ENCODE measurements around the gene SLC41A1. TPM values are rescaled to one million over a fixed set of nuclear protein-coding genes. Genes with fewer than 3 reads are reported as not detected.

SLC41A1 gene
- total RNA-seq, 1 donor from 2014 or later: 19.4 TPM

- H3K4me3 Mint-ChIP-seq: no peak overlapping the region
Observed at GRCh38 chr1:205792961-205793673, 19.9 kb downstream of the SLC41A1 start.

DNA sequence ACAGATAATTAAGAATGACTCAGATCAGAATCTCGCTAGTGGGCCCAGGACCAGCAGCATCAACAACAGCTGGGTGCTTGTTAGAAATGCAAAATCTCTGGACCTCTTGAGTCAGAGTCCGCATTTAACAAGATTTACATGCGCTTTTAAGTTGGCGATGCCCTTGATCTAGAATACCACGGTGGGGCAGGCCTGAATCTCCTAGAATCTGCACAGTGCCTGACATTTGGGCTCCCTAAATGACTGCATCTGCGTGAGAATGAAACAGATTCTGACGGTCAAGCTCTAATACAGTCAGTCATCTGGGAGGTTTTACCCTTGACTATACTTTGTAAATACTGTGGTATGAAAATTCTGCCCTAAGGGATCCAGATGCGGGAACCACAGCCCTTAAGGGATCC is 20.5 kb downstream of the SLC41A1 start:
- no peaks in the 10 kb centered on the region for H3K4me1 Mint-ChIP-seq
- no peaks in the 10 kb centered on the region for H3K27me3 Mint-ChIP-seq (ENCODE audit: low read depth)
- H3K27ac Mint-ChIP-seq: no peak overlapping the region
- TF ChIP-seq CTCF (IDR thresholded peaks at IDR 0.05; ENCODE audit: unreplicated experiment): no peak
- no peaks in the 10 kb centered on the region for H3K9me3 Mint-ChIP-seq
- peaks cover 18% of the 10 kb centered on the region for H3K36me3 Mint-ChIP-seq
- DNase-seq (ENCODE audit: low spot score in 2 of 2, unreplicated experiment in 2 of 2): no peak
- no peak overlapping the region for H3K4me3 Mint-ChIP-seq

More at GRCh38 chr1:205792961-205793673, 19.9 kb downstream of the SLC41A1 start:
- TF ChIP-seq CTCF (IDR thresholded peaks at IDR 0.05; ENCODE audit: unreplicated experiment): no peak
- no peak for DNase-seq (ENCODE audit: low spot score in 2 of 2, unreplicated experiment in 2 of 2)
- no peaks in the 10 kb centered on the region for H3K9me3 Mint-ChIP-seq
- no peaks in the 10 kb centered on the region for H3K4me1 Mint-ChIP-seq
- H3K36me3 Mint-ChIP-seq: peaks cover 18% of the 10 kb centered on the region
- no peaks in the 10 kb centered on the region for H3K27me3 Mint-ChIP-seq (ENCODE audit: low read depth)
- H3K27ac Mint-ChIP-seq: no peak overlapping the region

GRCh38 chr1:205791568-205792180 is 21.3 kb downstream of the SLC41A1 start:
- no peak overlapping the region for H3K4me3 Mint-ChIP-seq
- peak in 1 of 2 experiments; percentile 69 for DNase-seq (ENCODE audit: low spot score in 2 of 2, unreplicated experiment in 2 of 2)
- TF ChIP-seq CTCF (IDR thresholded peaks at IDR 0.05; ENCODE audit: unreplicated experiment): peak; percentile 37
- H3K36me3 Mint-ChIP-seq: peaks cover 14% of the 10 kb centered on the region
- no peaks in the 10 kb centered on the region for H3K27me3 Mint-ChIP-seq (ENCODE audit: low read depth)
- H3K27ac Mint-ChIP-seq: no peak overlapping the region
- no peaks in the 10 kb centered on the region for H3K9me3 Mint-ChIP-seq
- H3K4me1 Mint-ChIP-seq: no peaks in the 10 kb centered on the region

DNA sequence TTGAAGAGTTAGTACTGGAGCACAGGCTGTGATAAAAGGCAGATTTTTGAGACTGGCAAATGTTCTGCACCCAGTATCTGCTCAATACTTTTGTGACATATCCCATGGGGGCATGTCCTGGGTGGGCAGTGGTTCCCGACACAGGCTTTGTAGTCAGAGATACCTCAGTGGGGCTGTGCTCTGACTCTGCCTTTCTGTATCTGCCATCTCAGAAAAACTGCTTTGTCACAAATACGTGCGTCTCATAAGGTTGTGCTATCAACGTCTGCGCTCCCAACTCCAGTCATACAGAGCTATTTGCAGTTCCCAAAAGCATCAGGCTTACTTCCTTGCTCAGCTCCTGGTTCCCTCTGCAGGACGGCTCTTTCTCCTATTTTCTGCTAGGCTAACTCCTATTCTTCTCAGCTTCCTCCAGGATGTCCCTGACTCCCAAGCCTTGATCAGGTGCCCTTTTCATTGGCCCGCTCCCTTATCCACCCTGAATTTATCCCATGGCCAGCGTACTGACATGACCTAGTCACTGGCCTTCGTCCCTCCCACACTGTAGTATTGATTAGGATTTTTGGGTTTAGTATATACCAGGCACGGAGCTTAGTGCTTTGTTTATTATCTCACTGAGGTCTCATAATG is 25.6 kb downstream of the SLC41A1 start:
- Mint-ChIP-seq H3K4me3 (no peak overlapping the region), H3K4me1 (no peaks in the 10 kb centered on the region), H3K27ac (no peak overlapping the region), H3K27me3 (ENCODE audit: low read depth) (no peaks in the 10 kb centered on the region), H3K9me3 (no peaks in the 10 kb centered on the region), H3K36me3 (peaks cover 6% of the 10 kb centered on the region)
- TF ChIP-seq CTCF (IDR thresholded peaks at IDR 0.05; ENCODE audit: unreplicated experiment): no peak
- no peak for DNase-seq (ENCODE audit: low spot score in 2 of 2, unreplicated experiment in 2 of 2)

GRCh38 chr1:205786601-205787000 is 26.4 kb downstream of the SLC41A1 start:
- H3K36me3 Mint-ChIP-seq: peaks cover 6% of the 10 kb centered on the region
- no peak overlapping the region for H3K27ac Mint-ChIP-seq
- H3K9me3 Mint-ChIP-seq: no peaks in the 10 kb centered on the region
- no peaks in the 10 kb centered on the region for H3K27me3 Mint-ChIP-seq (ENCODE audit: low read depth)
- DNase-seq (ENCODE audit: low spot score in 2 of 2, unreplicated experiment in 2 of 2): no peak
- no peaks in the 10 kb centered on the region for H3K4me1 Mint-ChIP-seq
- H3K4me3 Mint-ChIP-seq: no peak overlapping the region
- TF ChIP-seq CTCF (IDR thresholded peaks at IDR 0.05; ENCODE audit: unreplicated experiment): no peak

Data from mesothelial cell of epicardium (in vitro differentiated cells).